GM19455 (cell line): ENCODE data around the gene RBM7.
A peak's percentile ranks its signal among the peaks of the same experiment; 100 is the strongest.

Experiments used
- ATAC-seq: cut with Tn5 transposase; IDR thresholded peaks from one replicate; pipeline ENCODE4 v1.9.1; 2021; ENCODE audit not compliant: unreplicated experiment

Gene RBM7

GRCh38 chr11:114400216-114400914 lies at the start of gene RBM7, which contains the start of gene C11orf71:
Gene RBM7, plus strand, starts transcription at chr11:114400666. Its CDS starts 6 bp downstream, at chr11:114400672.
Gene C11orf71, minus strand, starts transcription at chr11:114400511. Its CDS starts 180 bp downstream, at chr11:114400331.
- ATAC-seq = peak; percentile 97

- ATAC-seq = no peak
Observed at GRCh38 chr11:114353443-114353842, 47.0 kb upstream of the RBM7 start.

GRCh38 chr11:114354076-114354475 lies 46.4 kb upstream of the RBM7 start:
- no peak for ATAC-seq

GRCh38 chr11:114358716-114359115 lies 41.8 kb upstream of the RBM7 start:
- ATAC-seq = no peak

- no peak for ATAC-seq
Observed at GRCh38 chr11:114359342-114359741, 41.1 kb upstream of the RBM7 start.

- ATAC-seq = no peak
Observed at GRCh38 chr11:114362326-114362725, 38.1 kb upstream of the RBM7 start.

GRCh38 chr11:114362958-114363357 lies 37.5 kb upstream of the RBM7 start:
- no peak for ATAC-seq

GRCh38 chr11:114366331-114367243 lies 33.9 kb upstream of the RBM7 start:
- ATAC-seq = no peak

- no peak for ATAC-seq
Observed at GRCh38 chr11:114367244-114367957, 33.1 kb upstream of the RBM7 start.

- ATAC-seq = no peak
Observed at GRCh38 chr11:114368918-114369680, 31.4 kb upstream of the RBM7 start.

GRCh38 chr11:114375052-114375451 lies 25.4 kb upstream of the RBM7 start:
- no peak for ATAC-seq

GRCh38 chr11:114377612-114378267 lies 22.7 kb upstream of the RBM7 start:
- ATAC-seq = no peak

- no peak for ATAC-seq
Observed at GRCh38 chr11:114379394-114380069, 20.9 kb upstream of the RBM7 start.

GRCh38 chr11:114382509-114382908 lies 18.0 kb upstream of the RBM7 start:
- no peak for ATAC-seq

GRCh38 chr11:114384487-114384886 lies 16.0 kb upstream of the RBM7 start:
- no peak for ATAC-seq

GRCh38 chr11:114386131-114386530 lies 14.3 kb upstream of the RBM7 start:
- no peak for ATAC-seq

- no peak for ATAC-seq
Observed at GRCh38 chr11:114386545-114386944, 13.9 kb upstream of the RBM7 start.

GRCh38 chr11:114392735-114393667 lies 7.5 kb upstream of the RBM7 start:
- ATAC-seq = no peak
